ENCODE results near the gene CDKN2B-AS1.

The CDKN2B-AS1 gene

DNA sequence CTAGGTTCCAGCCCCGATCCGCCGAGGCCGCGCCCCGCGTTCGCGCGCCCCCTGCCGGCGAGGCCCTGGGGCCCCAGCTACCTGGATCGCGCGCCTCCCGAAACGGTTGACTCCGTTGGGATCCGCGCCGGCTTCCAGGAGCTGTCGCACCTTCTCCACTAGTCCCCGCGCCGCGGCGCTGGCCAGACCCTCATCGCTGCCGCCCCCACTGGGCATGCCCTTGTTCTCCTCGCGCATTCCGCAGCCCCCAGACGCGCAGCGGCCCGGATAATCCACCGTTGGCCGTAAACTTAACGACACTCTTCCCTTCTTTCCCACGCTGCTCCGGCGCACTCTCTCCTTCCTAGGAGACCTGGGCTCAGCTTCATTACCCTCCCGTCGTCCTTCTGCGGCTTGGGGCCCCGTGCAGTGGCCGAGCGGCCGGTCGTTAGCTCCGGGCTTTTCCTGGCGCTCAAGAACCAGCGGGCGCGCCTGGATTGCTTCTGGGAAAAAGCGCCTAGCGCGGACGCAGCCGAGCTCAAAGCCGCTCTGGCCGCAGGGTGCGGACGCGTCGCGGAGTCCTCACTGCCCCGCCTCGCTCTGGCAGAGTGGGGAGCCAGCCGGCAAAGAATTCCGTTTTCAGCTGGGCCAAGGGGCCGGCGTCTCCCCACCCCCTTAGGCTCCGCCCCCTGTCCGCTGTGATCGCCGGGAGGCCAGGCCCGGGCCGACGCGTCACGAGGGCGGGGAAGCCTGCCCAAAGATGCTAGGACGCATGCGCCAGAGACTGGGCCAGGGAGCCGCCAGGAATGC, 14.3 kb downstream of the CDKN2B-AS1 start, which contains the start of gene CDKN2B (continued):
- TF ChIP-seq, protein P1, sequence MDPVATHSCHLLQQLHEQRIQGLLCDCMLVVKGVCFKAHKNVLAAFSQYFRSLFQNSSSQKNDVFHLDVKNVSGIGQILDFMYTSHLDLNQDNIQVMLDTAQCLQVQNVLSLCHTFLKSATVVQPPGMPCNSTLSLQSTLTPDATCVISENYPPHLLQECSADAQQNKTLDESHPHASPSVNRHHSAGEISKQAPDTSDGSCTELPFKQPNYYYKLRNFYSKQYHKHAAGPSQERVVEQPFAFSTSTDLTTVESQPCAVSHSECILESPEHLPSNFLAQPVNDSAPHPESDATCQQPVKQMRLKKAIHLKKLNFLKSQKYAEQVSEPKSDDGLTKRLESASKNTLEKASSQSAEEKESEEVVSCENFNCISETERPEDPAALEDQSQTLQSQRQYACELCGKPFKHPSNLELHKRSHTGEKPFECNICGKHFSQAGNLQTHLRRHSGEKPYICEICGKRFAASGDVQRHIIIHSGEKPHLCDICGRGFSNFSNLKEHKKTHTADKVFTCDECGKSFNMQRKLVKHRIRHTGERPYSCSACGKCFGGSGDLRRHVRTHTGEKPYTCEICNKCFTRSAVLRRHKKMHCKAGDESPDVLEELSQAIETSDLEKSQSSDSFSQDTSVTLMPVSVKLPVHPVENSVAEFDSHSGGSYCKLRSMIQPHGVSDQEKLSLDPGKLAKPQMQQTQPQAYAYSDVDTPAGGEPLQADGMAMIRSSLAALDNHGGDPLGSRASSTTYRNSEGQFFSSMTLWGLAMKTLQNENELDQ (tag by site-specific recombination; IDR thresholded peaks at IDR 0.05; ENCODE audit: low read depth), result no peak
- TF ChIP-seq, protein P2, sequence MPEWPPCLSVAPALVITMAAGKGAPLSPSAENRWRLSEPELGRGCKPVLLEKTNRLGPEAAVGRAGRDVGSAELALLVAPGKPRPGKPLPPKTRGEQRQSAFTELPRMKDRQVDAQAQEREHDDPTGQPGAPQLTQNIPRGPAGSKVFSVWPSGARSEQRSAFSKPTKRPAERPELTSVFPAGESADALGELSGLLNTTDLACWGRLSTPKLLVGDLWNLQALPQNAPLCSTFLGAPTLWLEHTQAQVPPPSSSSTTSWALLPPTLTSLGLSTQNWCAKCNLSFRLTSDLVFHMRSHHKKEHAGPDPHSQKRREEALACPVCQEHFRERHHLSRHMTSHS (tag by site-specific recombination; IDR thresholded peaks at IDR 0.05), result no peak
- 0 out of 2 replicates have a peak, but pooled peaks have one; percentile 71 for TF ChIP-seq ZNF2 (tag by site-specific recombination; IDR thresholded peaks at IDR 0.05)
- no peak; the same call in 1 of the 2 replicates for TF ChIP-seq ZNF777 (tag by site-specific recombination; IDR thresholded peaks at IDR 0.05; ENCODE audit: borderline replicate concordance)
- TF ChIP-seq ZNF16 (tag by site-specific recombination; IDR thresholded peaks at IDR 0.05; ENCODE audit: low read depth), result no peak
- no peak for TF ChIP-seq ZNF626 (tag by site-specific recombination; IDR thresholded peaks at IDR 0.05)
- TF ChIP-seq, protein P3, sequence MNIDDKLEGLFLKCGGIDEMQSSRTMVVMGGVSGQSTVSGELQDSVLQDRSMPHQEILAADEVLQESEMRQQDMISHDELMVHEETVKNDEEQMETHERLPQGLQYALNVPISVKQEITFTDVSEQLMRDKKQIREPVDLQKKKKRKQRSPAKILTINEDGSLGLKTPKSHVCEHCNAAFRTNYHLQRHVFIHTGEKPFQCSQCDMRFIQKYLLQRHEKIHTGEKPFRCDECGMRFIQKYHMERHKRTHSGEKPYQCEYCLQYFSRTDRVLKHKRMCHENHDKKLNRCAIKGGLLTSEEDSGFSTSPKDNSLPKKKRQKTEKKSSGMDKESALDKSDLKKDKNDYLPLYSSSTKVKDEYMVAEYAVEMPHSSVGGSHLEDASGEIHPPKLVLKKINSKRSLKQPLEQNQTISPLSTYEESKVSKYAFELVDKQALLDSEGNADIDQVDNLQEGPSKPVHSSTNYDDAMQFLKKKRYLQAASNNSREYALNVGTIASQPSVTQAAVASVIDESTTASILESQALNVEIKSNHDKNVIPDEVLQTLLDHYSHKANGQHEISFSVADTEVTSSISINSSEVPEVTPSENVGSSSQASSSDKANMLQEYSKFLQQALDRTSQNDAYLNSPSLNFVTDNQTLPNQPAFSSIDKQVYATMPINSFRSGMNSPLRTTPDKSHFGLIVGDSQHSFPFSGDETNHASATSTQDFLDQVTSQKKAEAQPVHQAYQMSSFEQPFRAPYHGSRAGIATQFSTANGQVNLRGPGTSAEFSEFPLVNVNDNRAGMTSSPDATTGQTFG (tag by site-specific recombination; IDR thresholded peaks at IDR 0.05; ENCODE audit: borderline replicate concordance), result no peak
- no peak for TF ChIP-seq ZNF302 (tag by site-specific recombination; IDR thresholded peaks at IDR 0.05; ENCODE audit: low read depth)
- peak; percentile 89 for TF ChIP-seq ZEB2 (tag by site-specific recombination; IDR thresholded peaks at IDR 0.05)
- TF ChIP-seq, protein P4, sequence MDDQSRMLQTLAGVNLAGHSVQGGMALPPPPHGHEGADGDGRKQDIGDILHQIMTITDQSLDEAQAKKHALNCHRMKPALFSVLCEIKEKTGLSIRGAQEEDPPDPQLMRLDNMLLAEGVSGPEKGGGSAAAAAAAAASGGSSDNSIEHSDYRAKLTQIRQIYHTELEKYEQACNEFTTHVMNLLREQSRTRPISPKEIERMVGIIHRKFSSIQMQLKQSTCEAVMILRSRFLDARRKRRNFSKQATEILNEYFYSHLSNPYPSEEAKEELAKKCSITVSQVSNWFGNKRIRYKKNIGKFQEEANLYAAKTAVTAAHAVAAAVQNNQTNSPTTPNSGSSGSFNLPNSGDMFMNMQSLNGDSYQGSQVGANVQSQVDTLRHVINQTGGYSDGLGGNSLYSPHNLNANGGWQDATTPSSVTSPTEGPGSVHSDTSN (CRISPR knock-in tag; IDR thresholded peaks at IDR 0.05), result peak; percentile 94
- TF ChIP-seq ZSCAN16 (tag by site-specific recombination; IDR thresholded peaks at IDR 0.05), result 0 out of 2 replicates have a peak, but pooled peaks have one; percentile 20
- TF ChIP-seq ZNF214 (tag by site-specific recombination; IDR thresholded peaks at IDR 0.05; ENCODE audit: borderline replicate concordance), result no peak
- TF ChIP-seq, protein P5, sequence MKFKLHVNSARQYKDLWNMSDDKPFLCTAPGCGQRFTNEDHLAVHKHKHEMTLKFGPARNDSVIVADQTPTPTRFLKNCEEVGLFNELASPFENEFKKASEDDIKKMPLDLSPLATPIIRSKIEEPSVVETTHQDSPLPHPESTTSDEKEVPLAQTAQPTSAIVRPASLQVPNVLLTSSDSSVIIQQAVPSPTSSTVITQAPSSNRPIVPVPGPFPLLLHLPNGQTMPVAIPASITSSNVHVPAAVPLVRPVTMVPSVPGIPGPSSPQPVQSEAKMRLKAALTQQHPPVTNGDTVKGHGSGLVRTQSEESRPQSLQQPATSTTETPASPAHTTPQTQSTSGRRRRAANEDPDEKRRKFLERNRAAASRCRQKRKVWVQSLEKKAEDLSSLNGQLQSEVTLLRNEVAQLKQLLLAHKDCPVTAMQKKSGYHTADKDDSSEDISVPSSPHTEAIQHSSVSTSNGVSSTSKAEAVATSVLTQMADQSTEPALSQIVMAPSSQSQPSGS (tag by site-specific recombination; IDR thresholded peaks at IDR 0.05; ENCODE audit: low read depth), result no peak
- 0 out of 2 replicates have a peak, but pooled peaks have one; percentile 67 for TF ChIP-seq ZNF837 (tag by site-specific recombination; IDR thresholded peaks at IDR 0.05)
- 0 out of 2 replicates have a peak, but pooled peaks have one; percentile 42 for TF ChIP-seq KLF7 (tag by site-specific recombination; IDR thresholded peaks at IDR 0.05; ENCODE audit: borderline replicate concordance)
- peak; percentile 86 for TF ChIP-seq ZNF76 (tag by site-specific recombination; IDR thresholded peaks at IDR 0.05; ENCODE audit: borderline replicate concordance, low read depth)
- peak; percentile 63; the same call in 1 of the 2 replicates for TF ChIP-seq ZBTB20 (tag by site-specific recombination; IDR thresholded peaks at IDR 0.05)
- peak; percentile 57; the same call in 1 of the 2 replicates for TF ChIP-seq ZNF391 (tag by site-specific recombination; IDR thresholded peaks at IDR 0.05; ENCODE audit: borderline replicate concordance, low read depth)
- no peak for TF ChIP-seq ZFHX2 (tag by site-specific recombination; conservative IDR thresholded peaks at IDR 0.05)
- no peak for TF ChIP-seq ZNF791 (tag by site-specific recombination; IDR thresholded peaks at IDR 0.05)
- TF ChIP-seq, protein P6, sequence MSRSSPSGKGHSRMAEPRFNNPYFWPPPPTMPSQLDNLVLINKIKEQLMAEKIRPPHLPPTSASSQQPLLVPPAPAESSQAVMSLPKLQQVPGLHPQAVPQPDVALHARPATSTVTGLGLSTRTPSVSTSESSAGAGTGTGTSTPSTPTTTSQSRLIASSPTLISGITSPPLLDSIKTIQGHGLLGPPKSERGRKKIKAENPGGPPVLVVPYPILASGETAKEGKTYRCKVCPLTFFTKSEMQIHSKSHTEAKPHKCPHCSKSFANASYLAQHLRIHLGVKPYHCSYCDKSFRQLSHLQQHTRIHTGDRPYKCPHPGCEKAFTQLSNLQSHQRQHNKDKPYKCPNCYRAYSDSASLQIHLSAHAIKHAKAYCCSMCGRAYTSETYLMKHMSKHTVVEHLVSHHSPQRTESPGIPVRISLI (tag by site-specific recombination; IDR thresholded peaks at IDR 0.05), result no peak
- TF ChIP-seq, protein P7, sequence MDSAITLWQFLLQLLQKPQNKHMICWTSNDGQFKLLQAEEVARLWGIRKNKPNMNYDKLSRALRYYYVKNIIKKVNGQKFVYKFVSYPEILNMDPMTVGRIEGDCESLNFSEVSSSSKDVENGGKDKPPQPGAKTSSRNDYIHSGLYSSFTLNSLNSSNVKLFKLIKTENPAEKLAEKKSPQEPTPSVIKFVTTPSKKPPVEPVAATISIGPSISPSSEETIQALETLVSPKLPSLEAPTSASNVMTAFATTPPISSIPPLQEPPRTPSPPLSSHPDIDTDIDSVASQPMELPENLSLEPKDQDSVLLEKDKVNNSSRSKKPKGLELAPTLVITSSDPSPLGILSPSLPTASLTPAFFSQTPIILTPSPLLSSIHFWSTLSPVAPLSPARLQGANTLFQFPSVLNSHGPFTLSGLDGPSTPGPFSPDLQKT (IDR thresholded peaks at IDR 0.05; ENCODE audit: borderline replicate concordance, low read depth, low read length), result no peak
- TF ChIP-seq ZNF510 (tag by site-specific recombination; IDR thresholded peaks at IDR 0.05; ENCODE audit: insufficient replicate concordance), result no peak
- TF ChIP-seq HOXA7 (CRISPR knock-in tag; IDR thresholded peaks at IDR 0.05; ENCODE audit: borderline replicate concordance), result no peak
- TF ChIP-seq IKZF3 (tag by site-specific recombination; IDR thresholded peaks at IDR 0.05), result peak; percentile 67; the same call in 1 of the 2 replicates
- peak; percentile 79 for TF ChIP-seq ZSCAN30 (tag by site-specific recombination; IDR thresholded peaks at IDR 0.05)
- TF ChIP-seq ZNF266 (tag by site-specific recombination; IDR thresholded peaks at IDR 0.05; ENCODE audit: low read depth), result no peak
- TF ChIP-seq ZNF558 (tag by site-specific recombination; IDR thresholded peaks at IDR 0.05), result no peak
